Cardiac muscle cell (in vitro differentiated cells and primary cell): ENCODE measurements around the gene SMIM3. TPM values are rescaled to one million over a fixed set of nuclear protein-coding genes. Genes with fewer than 3 reads are reported as not detected.
A peak's percentile ranks its signal among the peaks of the same experiment; 100 is the strongest.
"Not testable (repeated sequence)": the region's sequence is repeated elsewhere in the genome, so short reads cannot be mapped to it uniquely, and the experiment has no call there.

Experiments used
- DNase-seq, 2 donors: peaks; one replicate each; pipeline versions ENCODE4 v3.0.0 to v3.0.0-alpha.2; 2010 to 2017; ENCODE audit warnings: low read depth in 1 of 2, low spot score in 1 of 2
- H3K27ac ChIP-seq: fragments of 200-600 bp; sonication (generic); 2 replicates; pipeline ENCODE4 v1.5.1; 2016
- H3K27me3 ChIP-seq: fragments of 200-600 bp; sonication (generic); 2 replicates; pipeline ENCODE4 v1.6.0; 2016; ENCODE audit warnings: control low read depth
- H3K36me3 ChIP-seq: fragments of 200-600 bp; sonication (generic); 2 replicates; pipeline ENCODE4 v1.5.1; 2016; ENCODE audit warnings: control low read depth
- H3K4me1 ChIP-seq: fragments of 200-600 bp; sonication (generic); 2 replicates; pipeline ENCODE4 v1.8.1; 2017; ENCODE audit warnings: low read depth, mild to moderate bottlenecking, mixed run types
- H3K4me3 ChIP-seq: fragments of 200-600 bp; sonication (generic); 2 replicates; pipeline ENCODE4 v1.5.1; 2016; ENCODE audit warnings: mild to moderate bottlenecking
- H3K9me3 ChIP-seq: fragments of 200-600 bp; sonication (generic); 2 replicates; pipeline ENCODE4 v1.5.1; 2017; ENCODE audit warnings: low read depth, mild to moderate bottlenecking, control low read depth
- polyA plus RNA-seq: library from polyadenylated mRNA; unstranded; fragments of >200 nt; fragmentation: Nextera tagmentation; extraction: Ambion mirVana; gene quantifications from 2 replicates; pipeline ENCODE4 v1.2.1, GENCODE V29; 2016
- total RNA-seq: library from RNA; depleted of rRNA; stranded (reverse); fragments of >200 nt; gene quantifications from 2 replicates; pipeline ENCODE4 v1.2.3, GENCODE V29; 2016
- TF ChIP-seq, protein P1 (sequence below): IDR thresholded peaks from 2 replicates; pipeline ENCODE4 v1.5.1; 2012; ENCODE audit warnings: low read depth, mild to moderate bottlenecking, low read length

SMIM3 gene
- total and polyA plus RNA-seq, 2 experiments from 2014 or later = 16.8 to 43.5 TPM

DNA sequence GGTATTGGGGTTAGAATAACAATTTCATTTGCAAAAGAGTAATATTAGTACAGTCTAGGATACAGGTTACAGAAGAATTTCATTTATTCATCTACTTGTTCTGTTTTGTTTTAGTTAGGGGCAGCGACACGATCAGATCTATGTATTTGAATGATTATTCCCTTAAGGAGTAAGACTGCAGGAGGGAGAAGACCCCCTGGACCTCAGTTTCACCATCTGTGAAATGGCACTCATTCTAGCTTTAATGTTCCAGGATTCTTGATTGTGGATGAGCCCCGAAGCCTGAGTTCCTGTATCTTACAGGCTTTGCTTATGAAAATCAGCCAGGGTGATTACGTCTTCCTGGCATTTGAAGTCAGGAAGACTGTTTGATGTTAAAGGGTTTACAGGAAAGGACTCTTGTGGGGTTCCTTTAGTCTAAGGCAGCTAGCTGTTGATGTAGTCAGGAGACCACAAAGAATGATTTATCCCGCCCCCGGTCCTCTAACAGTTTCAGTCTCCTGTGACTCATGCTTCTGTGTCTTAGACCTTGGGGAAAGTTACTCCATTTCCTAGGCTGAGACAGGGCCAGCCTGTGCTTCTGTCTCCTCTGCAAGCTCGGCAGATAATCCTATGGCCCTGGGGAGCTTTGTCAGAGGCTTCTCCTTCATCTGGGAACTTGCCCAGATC, 11.5 kb downstream of the SMIM3 start:
- H3K27me3 ChIP-seq = no peaks in the 10 kb centered on the region
- no peaks in the 10 kb centered on the region for H3K36me3 ChIP-seq
- H3K9me3 ChIP-seq = no peaks in the 10 kb centered on the region
- TF ChIP-seq, protein P1, sequence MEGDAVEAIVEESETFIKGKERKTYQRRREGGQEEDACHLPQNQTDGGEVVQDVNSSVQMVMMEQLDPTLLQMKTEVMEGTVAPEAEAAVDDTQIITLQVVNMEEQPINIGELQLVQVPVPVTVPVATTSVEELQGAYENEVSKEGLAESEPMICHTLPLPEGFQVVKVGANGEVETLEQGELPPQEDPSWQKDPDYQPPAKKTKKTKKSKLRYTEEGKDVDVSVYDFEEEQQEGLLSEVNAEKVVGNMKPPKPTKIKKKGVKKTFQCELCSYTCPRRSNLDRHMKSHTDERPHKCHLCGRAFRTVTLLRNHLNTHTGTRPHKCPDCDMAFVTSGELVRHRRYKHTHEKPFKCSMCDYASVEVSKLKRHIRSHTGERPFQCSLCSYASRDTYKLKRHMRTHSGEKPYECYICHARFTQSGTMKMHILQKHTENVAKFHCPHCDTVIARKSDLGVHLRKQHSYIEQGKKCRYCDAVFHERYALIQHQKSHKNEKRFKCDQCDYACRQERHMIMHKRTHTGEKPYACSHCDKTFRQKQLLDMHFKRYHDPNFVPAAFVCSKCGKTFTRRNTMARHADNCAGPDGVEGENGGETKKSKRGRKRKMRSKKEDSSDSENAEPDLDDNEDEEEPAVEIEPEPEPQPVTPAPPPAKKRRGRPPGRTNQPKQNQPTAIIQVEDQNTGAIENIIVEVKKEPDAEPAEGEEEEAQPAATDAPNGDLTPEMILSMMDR = no peak
- H3K4me3 ChIP-seq = no peak overlapping the region
- DNase-seq = peak in 1 of 2 donors; percentile 97
- no peaks in the 10 kb centered on the region for H3K4me1 ChIP-seq
- H3K27ac ChIP-seq = no peak overlapping the region

DNA sequence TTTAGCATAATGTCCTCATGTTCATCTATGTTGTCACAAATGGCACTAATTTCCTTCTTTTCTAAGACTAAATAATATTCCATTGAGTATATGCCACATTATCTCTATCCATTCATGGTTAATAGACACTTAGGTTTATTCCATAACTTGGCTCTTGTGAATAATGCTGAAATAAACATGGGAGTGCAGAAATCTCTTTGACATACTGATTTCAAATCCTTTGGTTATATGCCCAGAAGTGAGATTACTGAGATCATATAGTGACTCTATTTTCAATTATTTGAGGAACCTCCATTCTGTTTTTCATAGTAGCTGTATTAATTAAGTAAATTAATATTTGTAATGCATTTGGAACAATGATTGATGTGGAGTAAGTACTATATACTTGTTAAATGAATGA, 13.0 kb downstream of the SMIM3 start:
- no peaks in the 10 kb centered on the region for H3K36me3 ChIP-seq
- no peak for DNase-seq
- H3K4me3 ChIP-seq = no peak overlapping the region
- H3K27me3 ChIP-seq = no peaks in the 10 kb centered on the region
- no peak overlapping the region for H3K27ac ChIP-seq
- TF ChIP-seq, protein P1 = no peak
- no peaks in the 10 kb centered on the region for H3K9me3 ChIP-seq
- H3K4me1 ChIP-seq = no peaks in the 10 kb centered on the region

DNA sequence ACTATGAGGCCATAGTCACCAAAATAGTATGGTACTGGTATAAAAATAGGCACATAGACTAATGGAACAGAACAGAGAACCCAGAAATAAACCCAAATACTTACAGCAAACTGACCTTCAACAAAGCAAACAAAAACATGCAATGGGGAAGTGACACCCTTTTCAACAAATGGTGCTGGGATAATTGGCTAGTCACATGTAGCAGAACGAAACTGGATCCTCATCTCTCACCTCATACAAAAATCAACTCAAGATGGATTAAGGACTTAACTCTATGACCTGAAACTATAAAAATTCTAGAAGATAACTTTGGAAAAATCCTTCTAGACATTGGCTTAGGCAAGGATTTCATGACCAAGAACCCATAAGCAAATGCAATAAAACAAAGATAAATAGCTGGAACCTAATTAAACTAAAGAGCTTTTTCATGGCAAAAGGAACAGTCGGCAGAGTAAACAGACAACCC, 14.9 kb downstream of the SMIM3 start:
- H3K4me3 ChIP-seq, DNase-seq, H3K9me3 ChIP-seq, H3K27me3 ChIP-seq, H3K36me3 ChIP-seq, H3K27ac ChIP-seq, H3K4me1 ChIP-seq: not testable (repeated sequence)

DNA sequence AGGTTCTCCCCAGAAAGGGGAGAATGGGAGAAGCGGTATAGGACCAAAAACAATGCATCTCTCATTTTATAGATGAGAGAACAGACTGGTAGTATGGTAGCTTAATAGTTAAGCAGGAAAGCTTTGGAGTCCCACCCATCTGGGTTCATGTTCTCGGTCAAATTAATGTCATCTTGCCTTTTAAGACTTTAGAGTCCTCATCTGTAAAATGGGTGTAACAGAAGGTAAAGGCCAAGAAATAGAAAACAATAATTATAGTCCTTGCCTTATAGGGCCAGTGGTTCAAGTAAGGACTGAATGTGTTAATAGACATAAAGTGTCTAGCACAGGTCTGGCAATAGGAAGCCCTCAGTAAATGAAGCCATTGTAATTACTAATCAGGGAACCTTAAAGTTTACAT, 16.4 kb downstream of the SMIM3 start:
- TF ChIP-seq, protein P1 = no peak
- H3K27ac ChIP-seq = no peak overlapping the region

DNA sequence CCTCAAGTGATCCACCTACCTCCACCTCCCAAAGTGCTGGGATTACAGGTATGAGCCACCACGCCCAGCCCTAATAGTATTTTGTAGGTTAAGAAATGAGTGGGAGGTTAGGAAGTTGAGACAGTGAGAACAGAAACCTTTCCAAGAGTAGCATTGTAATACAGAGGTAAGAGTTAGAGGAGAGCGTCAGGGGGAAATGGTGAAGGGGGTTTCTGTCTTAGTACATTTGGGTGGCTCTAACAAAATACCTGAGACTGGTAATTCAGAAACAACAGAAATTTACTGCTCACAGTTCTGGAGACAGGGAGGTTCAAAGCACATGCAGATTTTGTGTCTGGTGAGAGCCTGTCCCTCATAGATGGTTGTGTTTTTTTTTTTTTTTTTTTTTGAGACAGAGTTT, 18.8 kb downstream of the SMIM3 start:
- Histone ChIP-seq H3K9me3 (no peaks in the 10 kb centered on the region), H3K27ac (no peak overlapping the region), H3K27me3 (no peaks in the 10 kb centered on the region), H3K4me1 (no peaks in the 10 kb centered on the region), H3K36me3 (no peaks in the 10 kb centered on the region), H3K4me3 (no peak overlapping the region)
- TF ChIP-seq, protein P1 = no peak
- DNase-seq = no peak

More for the DNA sequence above, 16.4 kb downstream of the SMIM3 start:
- Histone ChIP-seq H3K4me3 (no peak overlapping the region), H3K9me3 (no peaks in the 10 kb centered on the region), H3K4me1 (no peaks in the 10 kb centered on the region), H3K36me3 (no peaks in the 10 kb centered on the region), H3K27me3 (no peaks in the 10 kb centered on the region)
- DNase-seq = no peak

DNA sequence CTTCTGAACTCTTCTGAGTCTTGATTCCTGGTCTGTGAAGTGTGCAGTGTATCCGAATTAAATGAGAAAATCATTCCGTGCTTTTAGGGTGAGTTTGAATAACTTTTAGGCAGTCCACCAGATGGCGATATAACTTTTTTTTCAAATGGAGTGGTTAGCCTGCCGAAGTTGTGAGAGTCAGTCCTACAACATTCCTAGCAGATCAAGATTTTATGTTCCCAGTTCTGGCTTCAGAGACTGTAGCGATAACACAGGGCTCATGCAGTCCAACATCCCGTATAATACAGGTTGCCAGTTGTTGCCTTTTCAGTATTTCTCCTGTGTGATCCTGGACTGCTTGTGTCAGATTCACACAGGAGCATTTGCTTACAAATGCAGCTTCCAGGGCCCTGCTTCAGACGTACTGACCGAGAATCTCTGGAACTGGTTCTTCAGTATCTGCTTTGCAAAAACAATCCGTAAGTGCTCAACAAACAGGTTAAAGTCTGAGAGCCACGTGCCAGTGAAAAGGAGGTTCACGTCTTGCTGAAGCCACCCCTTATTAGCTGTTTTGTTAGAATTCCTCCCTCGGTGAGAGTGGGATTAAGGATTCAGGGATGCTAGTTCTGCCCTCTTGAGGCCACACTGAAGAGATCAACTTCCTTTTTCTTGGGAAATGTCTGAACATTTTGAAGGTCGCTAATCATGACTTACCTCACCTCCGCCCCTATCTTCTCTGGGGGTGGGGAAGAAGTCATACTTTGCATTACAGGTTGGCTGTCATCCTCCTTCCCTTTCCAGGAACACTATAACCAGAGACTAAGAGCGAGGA, 22.8 kb downstream of the SMIM3 start:
- TF ChIP-seq, protein P1 = peak; percentile 62
- Histone ChIP-seq H3K27ac (peak overlapping the region; percentile 46), H3K27me3 (no peaks in the 10 kb centered on the region), H3K9me3 (no peaks in the 10 kb centered on the region), H3K4me1 (no peaks in the 10 kb centered on the region), H3K4me3 (peak overlapping the region; percentile 30), H3K36me3 (no peaks in the 10 kb centered on the region)
- DNase-seq = peak; percentile 67 to 87
